Activated T-cell treated with anti-CD3 and anti-CD28 coated beads, Interleukin-2, amount 50 U/mL, for 72 hours (primary cell): ENCODE data around the gene PHKA2. TPM values are rescaled to one million over a fixed set of nuclear protein-coding genes. Genes with fewer than 3 reads are reported as not detected.
A peak's percentile ranks its signal among the peaks of the same experiment; 100 is the strongest.

Source experiments
- ATAC-seq, 2 donors: fragments of 150-1000 bp; cut with Tn5 transposase; replicated peaks in 1 of 2; 2 replicates each; pipeline ENCODE4 v1.10.0; 2021; ENCODE audit warnings: moderate library complexity in 2 of 2, mild to moderate bottlenecking in 1 of 2
- DNase-seq, 2 donors: peaks; one replicate each; pipeline ENCODE4 v3.0.0; 2021 to 2022; ENCODE audit warnings: mixed read lengths in 1 of 2
- H3K27ac Mint-ChIP-seq: one replicate; pipeline ENCODE4 v1.8.0; 2022; ENCODE audit warnings: mild to moderate bottlenecking, moderate library complexity, mixed read lengths
- H3K27me3 Mint-ChIP-seq: one replicate; pipeline ENCODE4 v1.8.0; 2022; ENCODE audit warnings: low read depth, mixed read lengths
- H3K36me3 Mint-ChIP-seq, 2 donors: one replicate each; pipeline ENCODE4 v1.8.0; 2022; ENCODE audit warnings: mixed read lengths in 2 of 2, mild to moderate bottlenecking in 1 of 2; ENCODE audit not compliant: insufficient read depth in 2 of 2
- H3K4me1 Mint-ChIP-seq: one replicate; pipeline ENCODE4 v1.8.0; 2022; ENCODE audit warnings: low read depth, mixed read lengths
- H3K4me3 Mint-ChIP-seq, 2 donors: one replicate each; pipeline ENCODE4 v1.8.0; 2022; ENCODE audit warnings: mild to moderate bottlenecking in 2 of 2, mixed read lengths in 2 of 2, moderate library complexity in 2 of 2
- H3K9me3 Mint-ChIP-seq, 2 donors: one replicate each; pipeline ENCODE4 v1.8.0; 2022; ENCODE audit warnings: mixed read lengths in 2 of 2
- total RNA-seq, 2 donors: library from RNA; stranded (reverse); gene quantifications; one replicate each; pipeline ENCODE4 v1.2.3, GENCODE V29; 2022

Gene PHKA2
- total RNA-seq, 2 donors from 2014 or later = 27.2 to 30.3 TPM

- Mint-ChIP-seq H3K27ac (no peak overlapping the region), H3K4me1 (no peaks in the 10 kb centered on the region), H3K27me3 (no peaks in the 10 kb centered on the region), H3K36me3 (no peaks in the 10 kb centered on the region), H3K9me3 (no peaks in the 10 kb centered on the region), H3K4me3 (no peak overlapping the region)
- DNase-seq (no peak), ATAC-seq (no peak)
Measured at GRCh38 chrX:18898492-18898891, 85.4 kb downstream of the PHKA2 start.

- Mint-ChIP-seq H3K4me1 (no peaks in the 10 kb centered on the region), H3K36me3 (no peaks in the 10 kb centered on the region), H3K27me3 (no peaks in the 10 kb centered on the region), H3K27ac (no peak overlapping the region), H3K9me3 (no peaks in the 10 kb centered on the region), H3K4me3 (no peak overlapping the region)
- DNase-seq (no peak), ATAC-seq (no peak)
Measured at GRCh38 chrX:18898091-18898490, 85.8 kb downstream of the PHKA2 start.

GRCh38 chrX:18897611-18898010, 86.3 kb downstream of the PHKA2 start:
- no peaks in the 10 kb centered on the region for H3K27me3 Mint-ChIP-seq
- no peak overlapping the region for H3K4me3 Mint-ChIP-seq
- H3K4me1 Mint-ChIP-seq = no peaks in the 10 kb centered on the region
- peak overlapping the region; percentile 65 for H3K27ac Mint-ChIP-seq
- H3K9me3 Mint-ChIP-seq = no peaks in the 10 kb centered on the region
- DNase-seq (no peak), ATAC-seq (no peak)
- no peaks in the 10 kb centered on the region for H3K36me3 Mint-ChIP-seq

- no peaks in the 10 kb centered on the region for H3K27me3 Mint-ChIP-seq
- no peak overlapping the region for H3K4me3 Mint-ChIP-seq
- no peak overlapping the region for H3K27ac Mint-ChIP-seq
Measured at GRCh38 chrX:18896680-18897544, 87.0 kb downstream of the PHKA2 start.

GRCh38 chrX:18895189-18895951, 88.5 kb downstream of the PHKA2 start:
- no peaks in the 10 kb centered on the region for H3K27me3 Mint-ChIP-seq
- no peak overlapping the region for H3K27ac Mint-ChIP-seq
- ATAC-seq (no peak), DNase-seq (no peak)
- H3K4me1 Mint-ChIP-seq = no peaks in the 10 kb centered on the region
- no peak overlapping the region for H3K4me3 Mint-ChIP-seq
- H3K9me3 Mint-ChIP-seq = no peaks in the 10 kb centered on the region
- no peaks in the 10 kb centered on the region for H3K36me3 Mint-ChIP-seq

More at GRCh38 chrX:18896680-18897544, 87.0 kb downstream of the PHKA2 start:
- no peak for DNase-seq
- no peaks in the 10 kb centered on the region for H3K36me3 Mint-ChIP-seq
- no peaks in the 10 kb centered on the region for H3K4me1 Mint-ChIP-seq
- no peak for ATAC-seq
- no peaks in the 10 kb centered on the region for H3K9me3 Mint-ChIP-seq

- H3K36me3 Mint-ChIP-seq = no peaks in the 10 kb centered on the region
- ATAC-seq (no peak), DNase-seq (no peak)
- H3K4me3 Mint-ChIP-seq = no peak overlapping the region
- no peaks in the 10 kb centered on the region for H3K27me3 Mint-ChIP-seq
- no peaks in the 10 kb centered on the region for H3K4me1 Mint-ChIP-seq
- no peaks in the 10 kb centered on the region for H3K9me3 Mint-ChIP-seq
- H3K27ac Mint-ChIP-seq = no peak overlapping the region
Measured at GRCh38 chrX:18894156-18894555, 89.8 kb downstream of the PHKA2 start.

GRCh38 chrX:18893536-18893935, 90.4 kb downstream of the PHKA2 start:
- no peaks in the 10 kb centered on the region for H3K36me3 Mint-ChIP-seq
- H3K4me3 Mint-ChIP-seq = no peak overlapping the region
- H3K27ac Mint-ChIP-seq = no peak overlapping the region
- no peaks in the 10 kb centered on the region for H3K27me3 Mint-ChIP-seq
- no peak for ATAC-seq
- no peak for DNase-seq
- H3K9me3 Mint-ChIP-seq = no peaks in the 10 kb centered on the region
- no peaks in the 10 kb centered on the region for H3K4me1 Mint-ChIP-seq

GRCh38 chrX:18892899-18893298, 91.0 kb downstream of the PHKA2 start:
- Mint-ChIP-seq H3K9me3 (no peaks in the 10 kb centered on the region), H3K36me3 (no peaks in the 10 kb centered on the region), H3K27me3 (no peaks in the 10 kb centered on the region), H3K27ac (no peak overlapping the region), H3K4me3 (no peak overlapping the region), H3K4me1 (no peaks in the 10 kb centered on the region)
- ATAC-seq (no peak), DNase-seq (no peak)

- ATAC-seq = no peak
- Mint-ChIP-seq H3K27ac (no peak overlapping the region), H3K27me3 (no peaks in the 10 kb centered on the region), H3K4me3 (no peak overlapping the region), H3K4me1 (peaks cover 12% of the 10 kb centered on the region), H3K36me3 (no peaks in the 10 kb centered on the region), H3K9me3 (no peaks in the 10 kb centered on the region)
- DNase-seq = no peak
Measured at GRCh38 chrX:18891548-18891945, 92.4 kb downstream of the PHKA2 start.

- H3K4me3 Mint-ChIP-seq = no peak overlapping the region
- H3K36me3 Mint-ChIP-seq = no peaks in the 10 kb centered on the region
- ATAC-seq = no peak
- DNase-seq = no peak
- no peaks in the 10 kb centered on the region for H3K9me3 Mint-ChIP-seq
- no peak overlapping the region for H3K27ac Mint-ChIP-seq
- H3K27me3 Mint-ChIP-seq = no peaks in the 10 kb centered on the region
- H3K4me1 Mint-ChIP-seq = peaks cover 15% of the 10 kb centered on the region
Measured at GRCh38 chrX:18890724-18891547, 93.0 kb downstream of the PHKA2 start.

GRCh38 chrX:18890049-18890381, 93.9 kb downstream of the PHKA2 start:
- Mint-ChIP-seq H3K36me3 (no peaks in the 10 kb centered on the region), H3K27me3 (no peaks in the 10 kb centered on the region), H3K9me3 (no peaks in the 10 kb centered on the region), H3K4me1 (peaks cover 23% of the 10 kb centered on the region), H3K27ac (no peak overlapping the region), H3K4me3 (no peak overlapping the region)
- DNase-seq = no peak
- ATAC-seq = no peak

GRCh38 chrX:18889346-18890048, 94.4 kb downstream of the PHKA2 start:
- Mint-ChIP-seq H3K36me3 (no peaks in the 10 kb centered on the region), H3K27ac (no peak overlapping the region), H3K9me3 (no peaks in the 10 kb centered on the region), H3K27me3 (no peaks in the 10 kb centered on the region), H3K4me1 (peaks cover 23% of the 10 kb centered on the region), H3K4me3 (no peak overlapping the region)
- ATAC-seq (no peak), DNase-seq (no peak)
